Immature natural killer cell (primary cell): ENCODE measurements around the gene BTN3A1. TPM values are rescaled to one million over a fixed set of nuclear protein-coding genes. Genes with fewer than 3 reads are reported as not detected.
A peak's percentile ranks its signal among the peaks of the same experiment; 100 is the strongest.
"Not testable (repeated sequence)": the region's sequence is repeated elsewhere in the genome, so short reads cannot be mapped to it uniquely, and the experiment has no call there.

Experiments used
- DNase-seq, 3 donors: peaks; one replicate each; pipeline ENCODE4 v3.0.0; 2022; ENCODE audit warnings: mixed read lengths in 1 of 3
- H3K27ac Mint-ChIP-seq, 6 donors: one replicate each; pipeline ENCODE4 v1.8.0; 2020; ENCODE audit warnings: mixed read lengths in 6 of 6, mild to moderate bottlenecking in 5 of 6, inconsistent platforms in 4 of 6, moderate library complexity in 3 of 6
- H3K27me3 Mint-ChIP-seq, 3 donors: one replicate each; pipeline ENCODE4 v1.8.0; 2020 to 2021; ENCODE audit warnings: low read depth in 3 of 3, mild to moderate bottlenecking in 3 of 3, mixed read lengths in 3 of 3, moderate library complexity in 3 of 3, inconsistent platforms in 1 of 3
- H3K36me3 Mint-ChIP-seq, 3 donors: one replicate each; pipeline ENCODE4 v1.8.0; 2020; ENCODE audit warnings: mixed read lengths in 3 of 3, inconsistent platforms in 2 of 3, mild to moderate bottlenecking in 2 of 3
- H3K4me1 Mint-ChIP-seq, 2 donors: one replicate each; pipeline ENCODE4 v1.8.0; 2020; ENCODE audit warnings: inconsistent platforms in 2 of 2, mild to moderate bottlenecking in 2 of 2, mixed read lengths in 2 of 2, moderate library complexity in 1 of 2
- H3K4me3 Mint-ChIP-seq, 5 donors: one replicate each; pipeline ENCODE4 v1.8.0; 2020; ENCODE audit warnings: mild to moderate bottlenecking in 5 of 5, mixed read lengths in 5 of 5, inconsistent platforms in 3 of 5, moderate library complexity in 3 of 5
- H3K9me3 Mint-ChIP-seq, 6 donors: one replicate each; pipeline ENCODE4 v1.8.0; 2020; ENCODE audit warnings: mild to moderate bottlenecking in 6 of 6, mixed read lengths in 6 of 6, inconsistent platforms in 4 of 6, moderate library complexity in 3 of 6
- polyA plus RNA-seq, 3 donors: library from polyadenylated mRNA; unstranded; fragments of 300-500 nt; fragmentation: Illumina TruSeq; gene quantifications; one replicate each; pipeline ENCODE4 v1.2.3, GENCODE V29; 2021

The BTN3A1 gene
- polyA plus RNA-seq, 3 donors from 2014 or later: 57.3 to 117 (median 98.5) TPM

DNA sequence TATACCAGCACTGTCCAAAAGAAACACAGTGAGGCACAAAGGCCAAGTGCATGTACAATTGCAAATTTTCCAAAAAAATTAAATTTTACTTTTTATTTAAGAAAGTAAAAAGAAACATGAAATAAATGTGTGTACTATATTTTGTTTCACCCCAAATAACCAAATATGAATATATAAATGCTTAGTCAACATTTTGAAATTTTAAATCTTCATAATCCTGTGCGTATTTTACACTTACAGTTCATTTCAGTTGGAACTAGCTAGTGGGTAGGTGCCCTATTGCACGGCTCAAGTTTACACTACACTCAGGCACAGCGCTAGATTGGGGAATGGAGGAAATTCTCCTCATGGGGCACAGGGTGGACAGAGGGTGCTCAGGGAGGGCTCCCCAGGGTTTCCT is 20.3 kb downstream of the BTN3A1 start:
- Mint-ChIP-seq H3K27me3 (peaks cover 0 to 2% (median 2%) of the 10 kb centered on the region in 3 donors), H3K4me3 (peak overlapping the region; percentile 26 to 60 (median 44)), H3K9me3 (no peaks in the 10 kb centered on the region), H3K36me3 (peaks cover 11 to 15% (median 12%) of the 10 kb centered on the region in 3 donors), H3K4me1 (peaks cover 0 to 8% of the 10 kb centered on the region in 2 donors), H3K27ac (no peak overlapping the region)
- DNase-seq: no peak

DNA sequence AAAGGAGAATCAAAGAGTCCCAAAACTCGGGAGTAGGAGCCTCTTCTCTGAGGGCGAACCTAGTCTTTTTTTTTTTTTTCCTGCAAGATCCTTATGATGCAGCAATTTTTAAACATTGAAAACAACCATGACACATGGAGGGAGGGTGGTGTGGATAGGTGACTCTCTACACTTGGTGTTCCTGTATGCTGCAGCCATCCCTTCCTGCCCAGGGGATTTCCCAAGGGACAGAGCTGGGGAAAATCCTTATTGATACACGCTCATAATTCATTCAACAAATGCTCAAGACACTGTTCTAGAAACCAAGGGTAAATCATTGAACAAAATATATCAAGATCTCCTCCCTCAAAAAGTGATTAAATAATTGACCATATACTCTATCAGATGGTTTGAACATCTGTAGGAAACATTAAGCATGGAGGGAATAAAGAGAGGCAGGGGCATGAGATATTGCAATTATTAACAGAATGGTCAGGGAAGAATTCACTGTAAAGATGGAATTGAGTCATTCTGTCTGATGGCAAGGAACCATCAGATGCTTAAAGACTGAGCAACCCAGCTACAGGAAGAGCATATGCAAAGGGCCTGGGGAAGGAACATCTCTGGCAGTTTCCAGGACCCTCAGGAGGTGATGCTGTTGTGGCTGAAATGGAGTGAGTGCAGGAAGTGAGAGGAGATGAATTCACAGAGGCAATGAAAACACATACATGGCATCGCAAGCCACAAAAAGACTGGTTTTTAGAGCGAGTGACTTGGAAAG is 24.8 kb downstream of the BTN3A1 start:
- no peak overlapping the region for H3K27ac Mint-ChIP-seq
- peaks cover 0 to 5% of the 10 kb centered on the region in 2 donors for H3K4me1 Mint-ChIP-seq

DNA sequence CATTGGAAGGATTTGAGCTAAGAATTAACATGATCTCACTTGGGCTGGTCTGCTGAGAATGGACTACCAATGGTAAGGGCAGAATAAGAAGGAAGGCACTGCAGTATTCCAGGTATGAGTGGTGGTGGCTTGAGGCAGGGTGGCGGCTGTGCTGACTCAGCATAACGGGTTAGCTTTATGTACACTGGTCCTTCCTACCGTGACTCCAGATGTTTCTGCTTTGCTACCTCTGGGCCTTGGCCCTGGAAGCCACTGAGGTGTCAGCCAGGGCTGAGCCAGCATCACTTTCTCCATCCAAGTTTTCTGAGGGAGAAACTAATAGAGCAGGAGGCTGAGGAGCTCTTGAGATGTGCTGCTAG is 25.4 kb downstream of the BTN3A1 start:
- Mint-ChIP-seq H3K27me3 (peaks cover 0 to 2% (median 2%) of the 10 kb centered on the region in 3 donors), H3K27ac (no peak overlapping the region), H3K4me1 (peaks cover 0 to 2% of the 10 kb centered on the region in 2 donors), H3K9me3 (no peaks in the 10 kb centered on the region), H3K36me3 (peaks cover 27 to 48% (median 45%) of the 10 kb centered on the region in 3 donors), H3K4me3 (no peak overlapping the region)
- no peak for DNase-seq

More for the DNA sequence above, 24.8 kb downstream of the BTN3A1 start:
- Mint-ChIP-seq H3K36me3 (peaks cover 27 to 48% (median 40%) of the 10 kb centered on the region in 3 donors), H3K9me3 (no peaks in the 10 kb centered on the region), H3K4me3 (no peak overlapping the region), H3K27me3 (peaks cover 2% of the 10 kb centered on the region in 3 donors)
- no peak for DNase-seq

DNA sequence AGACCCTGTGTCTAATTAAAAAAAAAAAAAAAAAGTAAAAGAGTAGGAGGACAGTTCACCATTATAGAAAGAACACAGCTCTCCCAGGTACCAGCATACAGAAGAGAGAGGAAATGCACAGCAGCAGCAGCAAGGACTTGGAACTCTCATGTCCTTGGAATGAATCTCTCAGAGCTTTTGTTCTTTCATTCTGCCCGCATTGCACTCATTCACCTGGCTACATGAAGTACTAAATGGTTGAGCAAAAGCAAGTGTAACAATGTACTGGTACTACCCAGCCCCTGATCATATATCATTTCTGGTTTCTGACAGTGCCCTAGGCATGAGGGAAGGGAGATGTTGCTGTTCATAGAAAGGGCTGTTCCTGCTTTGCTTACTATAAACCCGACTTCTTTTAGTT is 26.1 kb downstream of the BTN3A1 start:
- H3K4me1 Mint-ChIP-seq: peaks cover 0 to 2% of the 10 kb centered on the region in 2 donors
- H3K4me3 Mint-ChIP-seq: no peak overlapping the region
- no peak for DNase-seq
- H3K27me3 Mint-ChIP-seq: peaks cover 0 to 2% (median 2%) of the 10 kb centered on the region in 3 donors
- peaks cover 27 to 51% (median 45%) of the 10 kb centered on the region in 3 donors for H3K36me3 Mint-ChIP-seq
- no peaks in the 10 kb centered on the region for H3K9me3 Mint-ChIP-seq
- H3K27ac Mint-ChIP-seq: no peak overlapping the region

DNA sequence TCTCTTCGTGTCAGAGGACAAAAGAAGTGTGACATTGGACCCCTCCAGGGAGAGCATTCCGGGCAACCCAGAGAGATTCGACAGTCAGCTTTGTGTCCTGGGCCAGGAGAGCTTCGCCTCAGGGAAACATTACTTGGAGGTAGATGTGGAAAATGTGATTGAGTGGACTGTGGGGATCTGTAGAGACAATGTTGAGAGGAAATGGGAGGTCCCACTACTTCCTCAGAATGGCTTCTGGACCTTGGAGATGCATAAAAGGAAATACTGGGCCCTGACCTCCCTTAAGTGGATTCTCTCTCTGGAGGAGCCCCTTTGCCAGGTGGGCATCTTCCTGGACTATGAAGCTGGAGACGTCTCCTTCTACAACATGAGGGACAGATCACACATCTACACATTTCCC is 28.7 kb downstream of the BTN3A1 start:
- no peak for DNase-seq
- Mint-ChIP-seq H3K4me3 (no peak overlapping the region), H3K4me1 (no peaks in the 10 kb centered on the region), H3K36me3 (peaks cover 35 to 59% (median 56%) of the 10 kb centered on the region in 3 donors), H3K27me3 (peaks cover 0 to 2% (median 2%) of the 10 kb centered on the region in 3 donors), H3K27ac (no peak overlapping the region), H3K9me3 (peaks cover 5 to 12% (median 8%) of the 10 kb centered on the region in 6 donors)

DNA sequence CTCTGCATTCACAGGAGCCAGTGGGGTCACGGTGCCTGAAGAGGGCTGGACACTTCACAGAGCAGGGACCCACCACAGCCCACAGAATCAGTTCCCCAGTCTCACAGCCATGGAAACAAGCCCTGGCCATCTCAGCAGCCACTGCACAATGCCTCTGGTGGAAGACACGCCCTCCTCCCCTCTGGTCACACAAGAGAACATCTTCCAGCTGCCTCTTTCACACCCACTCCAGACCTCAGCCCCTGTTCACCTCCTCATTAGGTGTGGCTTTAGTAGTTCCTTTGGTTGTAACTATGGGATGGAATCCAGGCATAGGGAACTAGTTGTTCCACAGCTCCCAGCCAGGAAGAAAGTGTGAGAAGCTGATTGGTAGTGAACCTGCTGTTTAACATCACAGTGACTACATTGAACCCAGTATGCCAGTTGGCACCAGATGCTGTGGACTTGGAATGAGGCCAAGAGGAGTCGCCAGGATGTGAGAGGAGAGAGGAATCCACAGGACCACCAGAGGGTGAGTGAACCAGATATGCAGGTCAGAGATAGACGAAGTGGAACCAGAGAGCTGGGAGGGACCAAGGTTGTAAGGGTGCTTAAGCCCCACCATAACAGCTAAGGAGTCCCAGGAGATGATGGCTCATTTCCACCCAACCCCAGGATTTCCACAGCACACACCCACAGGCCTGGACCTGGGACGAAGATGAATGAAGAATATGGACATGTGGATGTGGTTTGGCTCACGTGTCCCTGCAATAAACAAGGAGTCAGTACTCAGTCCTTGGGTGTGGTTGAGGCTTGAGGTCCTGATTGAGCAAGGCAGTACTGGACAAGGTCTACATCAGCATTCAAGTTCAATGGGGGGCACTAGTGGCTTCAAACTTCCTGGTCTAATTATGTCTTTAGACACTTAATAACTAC is 29.4 kb downstream of the BTN3A1 start:
- Mint-ChIP-seq H3K27ac (no peak overlapping the region), H3K9me3 (peaks cover 5 to 12% (median 8%) of the 10 kb centered on the region in 6 donors), H3K27me3 (peaks cover 0 to 2% (median 2%) of the 10 kb centered on the region in 3 donors), H3K4me1 (no peaks in the 10 kb centered on the region), H3K4me3 (no peak overlapping the region), H3K36me3 (peaks cover 29 to 63% (median 49%) of the 10 kb centered on the region in 3 donors)
- no peak for DNase-seq

DNA sequence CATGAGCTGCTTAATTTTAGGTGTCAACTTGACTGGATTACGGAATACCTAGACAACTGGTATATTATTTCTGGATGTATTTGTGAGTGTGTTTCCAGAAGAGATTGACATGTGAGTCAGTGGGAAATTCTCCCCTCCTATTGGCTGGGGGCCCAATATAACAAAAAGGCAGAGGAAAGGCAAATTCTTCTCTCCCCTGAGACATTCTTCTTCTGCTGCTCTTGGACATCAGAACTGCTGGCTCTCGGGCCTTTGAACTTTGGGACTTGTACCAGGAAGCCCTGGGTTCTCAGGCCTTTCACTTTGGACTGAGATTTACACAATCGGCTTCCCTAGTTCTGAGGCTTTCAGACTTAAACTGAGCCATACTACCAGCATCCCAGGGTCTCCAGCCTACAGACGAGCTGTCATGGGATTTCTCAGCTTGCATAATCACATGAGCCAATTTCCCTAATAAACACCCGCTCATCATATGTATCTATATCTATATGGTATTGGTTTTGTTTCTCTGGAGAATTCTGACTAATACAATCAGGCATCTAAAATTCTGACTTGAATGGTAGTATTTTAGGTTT is 30.6 kb downstream of the BTN3A1 start:
- Mint-ChIP-seq H3K4me1 (no peaks in the 10 kb centered on the region), H3K4me3 (no peak overlapping the region), H3K36me3 (peaks cover 20 to 54% (median 37%) of the 10 kb centered on the region in 3 donors), H3K9me3 (peaks cover 5 to 12% (median 8%) of the 10 kb centered on the region in 6 donors), H3K27me3 (peaks cover 0 to 2% (median 0%) of the 10 kb centered on the region in 3 donors), H3K27ac (no peak overlapping the region)
- DNase-seq: no peak

DNA sequence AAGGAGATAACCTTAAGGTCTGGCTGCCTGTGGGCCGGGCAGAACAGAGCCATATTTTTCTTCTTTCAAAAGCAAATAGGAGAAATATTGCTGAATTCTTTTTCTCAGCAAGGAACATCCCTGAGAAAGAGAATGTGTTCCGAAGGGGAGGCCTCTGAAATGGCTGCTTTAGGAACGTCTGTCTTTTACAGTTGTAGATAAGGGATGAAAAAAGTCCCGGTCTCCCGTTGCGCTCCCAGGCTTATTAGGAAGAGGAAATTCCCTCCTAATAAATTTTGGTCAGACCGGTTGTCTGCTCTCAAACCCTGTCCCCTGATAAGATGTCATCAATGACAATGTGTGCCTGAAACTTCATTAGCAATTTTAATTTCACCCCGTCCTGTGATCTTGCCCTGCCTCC is 31.6 kb downstream of the BTN3A1 start:
- H3K27me3 Mint-ChIP-seq, DNase-seq, H3K4me1 Mint-ChIP-seq, H3K27ac Mint-ChIP-seq, H3K4me3 Mint-ChIP-seq: not testable (repeated sequence)
- peaks cover 5 to 12% (median 8%) of the 10 kb centered on the region in 6 donors for H3K9me3 Mint-ChIP-seq
- peaks cover 16 to 46% (median 29%) of the 10 kb centered on the region in 3 donors for H3K36me3 Mint-ChIP-seq

DNA sequence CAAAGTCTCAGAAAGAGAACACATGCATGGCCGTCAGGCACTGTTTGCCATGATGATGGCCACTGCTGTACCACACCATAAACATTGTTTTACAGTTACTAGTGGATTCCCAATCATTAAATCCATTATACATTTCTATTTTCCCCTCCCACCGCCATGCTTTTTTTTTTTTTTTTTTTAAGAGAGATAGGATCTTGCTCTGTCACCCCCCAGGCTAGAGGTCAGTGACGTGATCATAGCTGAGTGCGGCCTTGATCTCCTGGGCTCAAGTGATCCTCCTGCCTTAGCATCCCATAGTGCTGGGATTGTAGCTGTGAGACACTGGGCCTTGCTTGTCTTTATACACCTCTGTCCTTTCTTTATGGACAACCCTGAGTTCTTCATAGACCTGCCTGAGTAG is 33.9 kb downstream of the BTN3A1 start:
- no peak for DNase-seq
- Mint-ChIP-seq H3K27ac (no peak overlapping the region), H3K4me1 (peaks cover 21% of the 10 kb centered on the region in 2 donors), H3K4me3 (no peak overlapping the region), H3K9me3 (peaks cover 5 to 12% (median 8%) of the 10 kb centered on the region in 6 donors), H3K27me3 (peaks cover 9% of the 10 kb centered on the region in 3 donors), H3K36me3 (peaks cover 15 to 28% (median 23%) of the 10 kb centered on the region in 3 donors)

DNA sequence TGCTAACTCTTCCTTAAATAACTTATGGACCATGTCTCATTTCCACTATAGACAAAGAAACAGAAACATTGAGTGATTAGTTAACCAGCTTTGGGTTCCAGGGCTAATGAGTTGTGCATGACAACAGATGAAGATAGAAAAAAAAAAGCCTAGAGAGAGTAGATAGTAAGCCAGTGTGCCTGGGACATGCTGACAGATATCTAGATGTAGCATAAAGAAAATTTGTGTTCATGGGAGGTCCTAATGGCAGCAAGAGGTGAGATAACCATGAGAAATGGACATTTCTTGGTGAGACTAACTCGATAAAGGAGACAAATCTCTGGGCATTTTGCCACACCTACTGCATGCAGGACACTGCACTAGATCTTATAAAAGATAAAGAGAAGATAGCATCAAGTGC is 35.5 kb downstream of the BTN3A1 start:
- Mint-ChIP-seq H3K36me3 (peaks cover 11 to 22% (median 11%) of the 10 kb centered on the region in 3 donors), H3K27me3 (peaks cover 9% of the 10 kb centered on the region in 3 donors), H3K4me1 (peaks cover 30 to 32% of the 10 kb centered on the region in 2 donors), H3K27ac (peak overlapping the region in 1 of 6 donors; percentile 9), H3K9me3 (peaks cover 5 to 12% (median 8%) of the 10 kb centered on the region in 6 donors), H3K4me3 (peak overlapping the region in 1 of 5 donors; percentile 29)
- DNase-seq: no peak

DNA sequence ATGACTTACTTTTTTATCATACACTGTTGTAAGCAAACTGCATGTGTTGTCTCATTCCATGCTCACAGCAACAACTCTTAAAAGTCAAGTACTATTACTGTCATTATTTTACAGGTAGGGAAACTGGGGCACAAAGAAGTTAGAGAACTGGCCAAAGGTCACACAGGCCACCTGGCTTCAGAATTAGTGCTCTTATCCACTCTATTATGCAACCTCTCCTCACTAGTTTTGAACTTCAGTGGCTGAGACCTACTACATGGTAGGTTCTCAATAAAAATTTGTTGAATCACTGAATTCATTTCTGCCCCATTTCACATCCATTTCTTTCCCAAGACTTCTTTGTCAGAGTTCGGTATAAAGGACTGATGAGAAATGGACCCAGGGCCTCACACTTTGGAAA is 35.9 kb downstream of the BTN3A1 start:
- H3K27ac Mint-ChIP-seq: peak overlapping the region in 1 of 6 donors; percentile 3
- peaks cover 11 to 21% (median 11%) of the 10 kb centered on the region in 3 donors for H3K36me3 Mint-ChIP-seq
- no peak overlapping the region for H3K4me3 Mint-ChIP-seq
- no peak for DNase-seq
- H3K9me3 Mint-ChIP-seq: peaks cover 5 to 12% (median 8%) of the 10 kb centered on the region in 6 donors
- peaks cover 34 to 36% of the 10 kb centered on the region in 2 donors for H3K4me1 Mint-ChIP-seq
- H3K27me3 Mint-ChIP-seq: peaks cover 9% of the 10 kb centered on the region in 3 donors

DNA sequence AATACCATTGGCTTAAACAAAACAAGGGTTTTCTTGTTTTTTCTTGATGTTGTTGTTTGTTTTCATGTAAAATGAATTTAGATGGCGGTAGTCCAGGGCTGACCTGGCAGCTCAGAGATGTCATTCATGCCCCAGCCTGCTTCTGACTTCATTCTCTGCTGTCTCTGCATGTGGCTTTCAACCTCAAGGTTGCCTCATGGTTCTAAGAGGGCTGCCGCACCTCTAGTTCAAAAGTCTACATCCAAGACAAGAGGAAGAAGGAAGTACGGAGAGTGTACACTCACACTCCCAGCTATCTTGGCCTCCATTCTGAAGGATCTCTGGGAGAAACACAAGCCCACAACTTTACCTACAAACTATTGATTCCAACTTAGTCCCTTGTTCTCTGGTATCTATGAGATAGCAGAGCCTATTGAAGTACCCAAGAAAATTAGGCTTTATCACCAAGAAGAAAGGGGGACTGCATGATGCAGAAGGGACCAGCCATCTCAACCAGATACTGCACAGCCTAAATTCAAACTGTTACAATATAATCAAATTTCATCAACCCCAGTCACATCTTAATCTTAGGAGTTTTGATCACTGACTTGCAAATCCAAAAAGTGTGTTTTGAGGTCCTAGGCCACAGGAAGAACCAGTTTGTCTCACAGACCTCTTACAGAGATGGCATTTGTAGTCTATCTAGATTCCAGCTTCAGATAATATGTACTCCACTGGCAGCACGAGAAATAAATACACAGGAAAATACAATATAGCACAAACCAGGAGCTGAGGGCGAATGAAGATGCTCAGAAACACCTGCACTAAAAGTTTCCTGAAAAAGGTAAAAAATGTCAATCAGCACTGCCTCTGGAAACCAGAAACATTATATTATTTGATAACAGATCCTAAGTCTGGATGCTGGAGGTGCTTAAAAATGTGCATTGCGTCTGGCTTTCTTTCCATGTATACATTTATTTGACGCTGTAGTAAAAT is 37.4 kb downstream of the BTN3A1 start:
- Mint-ChIP-seq H3K9me3 (peaks cover 0 to 3% (median 1%) of the 10 kb centered on the region in 6 donors), H3K36me3 (peaks cover 9 to 11% (median 11%) of the 10 kb centered on the region in 3 donors), H3K4me3 (peak overlapping the region; percentile 97 to 100 (median 99)), H3K27ac (peak overlapping the region; percentile 98 to 100 (median 99)), H3K27me3 (peaks cover 9% of the 10 kb centered on the region in 3 donors), H3K4me1 (peaks cover 45 to 50% of the 10 kb centered on the region in 2 donors)
- DNase-seq: peak in 2 of 3 donors; percentile 15 to 23
